H1 (cell line): Measurements from ENCODE around the gene NTPCR. TPM values are rescaled to one million over a fixed set of nuclear protein-coding genes. Genes with fewer than 3 reads are reported as not detected.

Source experiments
- CTCF ChIA-PET: fragments of 300-600 bp; sonication (Branson Sonifier 250); formaldehyde crosslinking; loops from one replicate; lab custom pipeline; 2021; ENCODE audit not compliant: partially characterized antibody; lab: Charles Lee
- POLR2A ChIA-PET: fragments of 300-600 bp; sonication (Branson Sonifier 250); formaldehyde crosslinking; loops from one replicate; lab custom pipeline; 2021; ENCODE audit warnings: inconsistent platforms; ENCODE audit not compliant: partially characterized antibody; lab: Charles Lee
- DNase-seq, 2 experiments: peaks; one replicate each; pipeline versions ENCODE4 v3.0.0 to v3.0.0-alpha.2; 2010 to 2022; ENCODE audit warnings: low spot score in 2 of 2, low read depth in 1 of 2, mixed read lengths in 1 of 2
- FAIRE-seq: peaks from 2 replicates; lab custom pipeline; 2011; peaks lifted over from hg19 to GRCh38; lab: Jason Lieb, UNC
- H2AFZ ChIP-seq: 2 replicates; pipeline ENCODE4 v1.8.1; 2012; ENCODE audit warnings: low read length, inconsistent platforms
- H2AK5ac ChIP-seq: 2 replicates; pipeline ENCODE4 v1.6.1; 2013; ENCODE audit warnings: low read depth, low read length
- H2BK120ac ChIP-seq: replicated peaks from 2 replicates; pipeline ENCODE3; 2013; ENCODE audit warnings: low read depth, low read length, inconsistent platforms
- H2BK12ac ChIP-seq: 2 replicates; pipeline ENCODE4 v1.6.1; 2013; ENCODE audit warnings: low read depth, low read length
- H2BK15ac ChIP-seq: 2 replicates; pipeline ENCODE4 v1.6.1; 2013; ENCODE audit warnings: low read length
- H2BK20ac ChIP-seq: 2 replicates; pipeline ENCODE4 v1.6.1; 2013; ENCODE audit warnings: low read length
- H2BK5ac ChIP-seq: 2 replicates; pipeline ENCODE4 v1.6.1; 2013; ENCODE audit warnings: low read depth, low read length
- H3K14ac ChIP-seq: 2 replicates; pipeline ENCODE4 v1.6.1; 2013; ENCODE audit warnings: inconsistent platforms; ENCODE audit not compliant: insufficient read length
- H3K18ac ChIP-seq: 2 replicates; pipeline ENCODE4 v1.6.1; 2013; ENCODE audit warnings: low read length; ENCODE audit errors: extremely low read depth
- H3K23ac ChIP-seq: 2 replicates; pipeline ENCODE4 v1.6.1; 2013; ENCODE audit warnings: inconsistent platforms; ENCODE audit not compliant: insufficient read length
- H3K23me2 ChIP-seq: 2 replicates; pipeline ENCODE4 v1.6.1; 2013; ENCODE audit warnings: low read depth, low read length
- H3K27ac ChIP-seq: 2 replicates; pipeline ENCODE4 v1.6.1; 2011; ENCODE audit warnings: low read depth, low read length, inconsistent platforms
- H3K27me3 ChIP-seq, 4 experiments: replicated peaks in 1 of 4; 1 replicate in 1 of 4; 2 replicates in 3 of 4; pipeline versions ENCODE4 v1.6.1 to v1.8.1; 2011 to 2013; ENCODE audit warnings: low read length in 3 of 4, mild to moderate bottlenecking in 3 of 4, inconsistent platforms in 2 of 4, mixed read lengths in 2 of 4, moderate library complexity in 1 of 4; ENCODE audit not compliant: control insufficient read depth in 3 of 4, insufficient read depth in 3 of 4; ENCODE audit errors: extremely low read depth in 1 of 4
- H3K36me3 ChIP-seq, 4 experiments: 2 replicates each; pipeline versions ENCODE4 v1.6.1 to v1.8.1; 2011 to 2013; ENCODE audit warnings: mild to moderate bottlenecking in 4 of 4, low read length in 3 of 4, moderate library complexity in 2 of 4, control low read depth in 1 of 4, inconsistent platforms in 1 of 4; ENCODE audit not compliant: insufficient read depth in 4 of 4, control insufficient read depth in 2 of 4
- H3K4ac ChIP-seq: replicated peaks from 2 replicates; pipeline ENCODE3; 2013; ENCODE audit warnings: low read length, low read depth, mixed read lengths, inconsistent platforms; ENCODE audit not compliant: insufficient read length
- H3K4me1 ChIP-seq, 4 experiments: replicated peaks in 1 of 4; 1 replicate in 1 of 4; 2 replicates in 3 of 4; pipeline versions ENCODE4 v1.6.1 to v1.8.1; 2011 to 2013; ENCODE audit warnings: low read length in 3 of 4, inconsistent platforms in 2 of 4, mixed read lengths in 1 of 4; ENCODE audit not compliant: insufficient read depth in 4 of 4, control insufficient read depth in 3 of 4
- H3K4me2 ChIP-seq, 2 experiments: 2 replicates each; pipeline versions ENCODE4 v1.6.1 to v1.8.1; 2011 to 2013; ENCODE audit warnings: low read depth in 2 of 2, low read length in 2 of 2, control low read depth in 1 of 2, inconsistent platforms in 1 of 2, mild to moderate bottlenecking in 1 of 2; ENCODE audit not compliant: insufficient read depth in 1 of 2
- H3K4me3 ChIP-seq, 4 experiments: fragments of 200-600, 300-600 bp in 1 of 4; sonication (generic), shearing (Covaris generic), sonication (Bioruptor Twin) in 1 of 4; 2 replicates each; pipeline versions ENCODE4 v1.5.1 to v1.8.1; 2011 to 2016; ENCODE audit warnings: low read length in 4 of 4, low read depth in 3 of 4, control low read depth in 2 of 4, inconsistent platforms in 2 of 4, mild to moderate bottlenecking in 2 of 4, mixed read lengths in 1 of 4, moderate library complexity in 1 of 4; ENCODE audit not compliant: insufficient read depth in 2 of 4; ENCODE audit errors: extremely low read depth in 1 of 4
- H3K56ac ChIP-seq: replicated peaks from 2 replicates; pipeline ENCODE3; 2013; ENCODE audit warnings: low read depth, mild to moderate bottlenecking, mixed read lengths, low read length, inconsistent platforms; ENCODE audit not compliant: insufficient read length
- H3K79me1 ChIP-seq: 2 replicates; pipeline ENCODE4 v1.6.1; 2013; ENCODE audit warnings: low read depth, low read length, control low read depth
- H3K79me2 ChIP-seq, 2 experiments: 2 replicates each; pipeline versions ENCODE4 v1.6.1 to v1.8.1; 2012 to 2013; ENCODE audit warnings: low read length in 2 of 2, mild to moderate bottlenecking in 2 of 2, inconsistent platforms in 1 of 2; ENCODE audit not compliant: insufficient read depth in 2 of 2, control insufficient read depth in 1 of 2
- H3K9ac ChIP-seq, 4 experiments: replicated peaks in 1 of 4; 1 replicate in 1 of 4; 2 replicates in 3 of 4; pipeline versions ENCODE4 v1.6.1 to v1.8.1; 2011 to 2013; ENCODE audit warnings: low read depth in 3 of 4, low read length in 3 of 4, control low read depth in 2 of 4, mild to moderate bottlenecking in 2 of 4, moderate library complexity in 2 of 4, inconsistent platforms in 1 of 4; ENCODE audit errors: extremely low read depth in 1 of 4
- H3K9me3 ChIP-seq, 2 experiments: 2 replicates each; pipeline versions ENCODE4 v1.6.1 to v1.8.1; 2012 to 2013; ENCODE audit warnings: mild to moderate bottlenecking in 2 of 2, moderate library complexity in 2 of 2, control low read depth in 1 of 2, inconsistent platforms in 1 of 2, low read depth in 1 of 2, low read length in 1 of 2, mixed read lengths in 1 of 2; ENCODE audit not compliant: insufficient read depth in 2 of 2
- H4K20me1 ChIP-seq, 2 experiments: replicated peaks in 1 of 2; 2 replicates each; pipeline versions ENCODE3 to v1.8.1; 2011 to 2013; ENCODE audit warnings: inconsistent platforms in 2 of 2, low read length in 2 of 2, mild to moderate bottlenecking in 1 of 2; ENCODE audit not compliant: insufficient read depth in 2 of 2, control insufficient read depth in 1 of 2
- H4K5ac ChIP-seq: 2 replicates; pipeline ENCODE4 v1.6.1; 2013; ENCODE audit warnings: low read length, low read depth, mixed read lengths, inconsistent platforms; ENCODE audit not compliant: insufficient read length
- H4K8ac ChIP-seq: 2 replicates; pipeline ENCODE4 v1.8.0; 2013; ENCODE audit warnings: mild to moderate bottlenecking, moderate library complexity, low read length, inconsistent platforms; ENCODE audit not compliant: insufficient read depth; ENCODE audit errors: extremely low read depth
- H4K91ac ChIP-seq: replicated peaks from 2 replicates; pipeline ENCODE3; 2013; ENCODE audit warnings: low read length, mixed read lengths, inconsistent platforms; ENCODE audit not compliant: insufficient read length
- CBX8 ChIP-seq: fragments of 300-800, 300-1000 bp; sonication (generic); IDR thresholded peaks from 2 replicates; pipeline ENCODE4 v1.7.1; 2016; ENCODE audit warnings: low read depth, low read length, borderline replicate concordance
- CTCF ChIP-seq, 3 experiments: IDR thresholded peaks; 1 replicate in 2 of 3; 2 replicates in 1 of 3; pipeline versions ENCODE4 v1.5.1 to v1.6.1; 2011; ENCODE audit warnings: low read length in 3 of 3, mild to moderate bottlenecking in 3 of 3, inconsistent platforms in 2 of 3, low read depth in 1 of 3, moderate library complexity in 1 of 3; ENCODE audit not compliant: insufficient read depth in 1 of 3; ENCODE audit errors: control extremely low read depth in 1 of 3
- EZH2 ChIP-seq: fragments of 200-600 bp; sonication (generic); IDR thresholded peaks from 2 replicates; pipeline ENCODE4 v1.7.1; 2012; ENCODE audit warnings: low read depth, mild to moderate bottlenecking, moderate library complexity, low read length, inconsistent platforms; ENCODE audit not compliant: severe bottlenecking
- GABPA ChIP-seq: IDR thresholded peaks from 2 replicates; pipeline ENCODE4 v1.6.1; 2011; ENCODE audit warnings: mild to moderate bottlenecking, low read length, moderate library complexity, borderline replicate concordance; ENCODE audit not compliant: insufficient read depth
- GTF2F1 ChIP-seq: IDR thresholded peaks from 2 replicates; pipeline ENCODE4 v1.6.1; 2012; ENCODE audit warnings: low read depth, low read length, improper control_type of control experiment, borderline replicate concordance
- KDM4A ChIP-seq: IDR thresholded peaks from one replicate; pipeline ENCODE4 v1.7.1; 2012; ENCODE audit warnings: low read depth, mild to moderate bottlenecking, moderate library complexity, low read length, inconsistent platforms; ENCODE audit not compliant: severe bottlenecking
- POU5F1 ChIP-seq: IDR thresholded peaks from 2 replicates; pipeline ENCODE4 v1.6.1; 2011; ENCODE audit warnings: low read depth, mild to moderate bottlenecking, low read length, moderate library complexity
- RAD21 ChIP-seq, 2 experiments: IDR thresholded peaks in 1 of 2; conservative IDR thresholded peaks in 1 of 2; 2 replicates each; pipeline ENCODE4 v1.6.1; 2011; ENCODE audit warnings: low read depth in 2 of 2, low read length in 2 of 2, improper control_type of control experiment in 1 of 2, inconsistent platforms in 1 of 2, mild to moderate bottlenecking in 1 of 2, moderate library complexity in 1 of 2
- TAF1 ChIP-seq: IDR thresholded peaks from 2 replicates; pipeline ENCODE4 v1.6.1; 2011; ENCODE audit warnings: mild to moderate bottlenecking, low read depth, low read length
- WGBS, 2 experiments: shearing (Covaris generic) in 1 of 2; methylation state at CpG; one replicate each; pipeline versions ENCODE4 v1.1.6 to v1.1.7; 2013 to 2015; ENCODE audit warnings: low lambda C conversion rate in 2 of 2, mixed read lengths in 2 of 2, inconsistent platforms in 1 of 2, low coverage in 1 of 2, missing lambda C conversion rate in 1 of 2; ENCODE audit not compliant: insufficient replicate concordance in 2 of 2, insufficient coverage in 1 of 2, insufficient read length in 1 of 2; ENCODE audit errors: extremely low coverage in 1 of 2, missing lambda C conversion rate in 1 of 2; 5-methylcytosine and 5-hydroxymethylcytosine counted together
- polyA plus RNA-seq, 7 experiments: library from polyadenylated mRNA; depleted of rRNA in 3 of 7; stranded (reverse) in 5 of 7; unstranded in 2 of 7; fragments of >200 nt in 5 of 7; fragments of 200-250 nt in 2 of 7; gene quantifications; 1 replicate in 5 of 7; 2 replicates in 1 of 7; 4 replicates in 1 of 7; pipeline versions ENCODE4 v1.2.1 to v1.2.3, GENCODE V29; 2011 to 2013; ENCODE audit warnings: missing spikeins in 2 of 7, mixed read lengths in 2 of 7
- total RNA-seq: library from RNA; stranded (reverse); fragmentation: NEBNext Ultra II Directional; extraction: Animal tissue kit (Norgen Biotek cat#: 25700); gene quantifications from 2 replicates; pipeline ENCODE4 v1.2.1, GENCODE V29; 2021

NTPCR gene
- total and polyA plus RNA-seq, 2 of the 8 experiments (the other 6 are each of a cell fraction or from before 2014, with no cell fraction given): 22.6 to 73.1 TPM

- no peak overlapping the region for H3K27ac ChIP-seq
- no peak overlapping the region for H4K5ac ChIP-seq
- H3K36me3 ChIP-seq: peaks cover 3 to 23% (median 12%) of the 10 kb centered on the region in 4 experiments; a peak in 5 of 8 replicates
- H2BK20ac ChIP-seq: no peak overlapping the region
- H4K20me1 ChIP-seq: peaks cover 1 to 3% of the 10 kb centered on the region in 2 experiments
- ChIA-PET POLR2A (interaction anchor here (1.1 to 1.7 kb wide), 2 partner anchors 11 to 14 kb away, joined by 4 read pairs; no protein-coding TSS in a partner anchor), CTCF (interaction anchor here (0.8 to 1.5 kb wide), 6 partner anchors 11 to 343 kb away, joined by 3 to 4 read pairs (median 3); no protein-coding TSS in a partner anchor)
- no peak overlapping the region for H2BK120ac ChIP-seq
- no peak overlapping the region for H4K91ac ChIP-seq
- H3K23me2 ChIP-seq: no peaks in the 10 kb centered on the region
- H3K9ac ChIP-seq: no peak overlapping the region
- H3K27me3 ChIP-seq: no peaks in the 10 kb centered on the region
- no peak overlapping the region for H3K4me2 ChIP-seq
- H3K23ac ChIP-seq: no peak overlapping the region
- no peak overlapping the region for H3K4ac ChIP-seq
- DNase-seq (no peak), FAIRE-seq (no peak)
- H3K79me2 ChIP-seq: no peaks in the 10 kb centered on the region
- no peak overlapping the region for H2AFZ ChIP-seq
- no peak overlapping the region for H3K14ac ChIP-seq
- H3K18ac ChIP-seq: no peak overlapping the region
- H3K4me1 ChIP-seq: no peaks in the 10 kb centered on the region
- H3K79me1 ChIP-seq: no peaks in the 10 kb centered on the region; the same call in 1 of the 2 replicates
- H4K8ac ChIP-seq: no peak overlapping the region
- H2BK5ac ChIP-seq: no peak overlapping the region
- no peak overlapping the region for H2BK15ac ChIP-seq
- H3K4me3 ChIP-seq: no peak overlapping the region
- H2AK5ac ChIP-seq: no peak overlapping the region
- H3K56ac ChIP-seq: no peak overlapping the region
- WGBS, 2 experiments: 79% methylated on average over 13 of the region's 13 CpGs; no CpG with 5 or more reads in 1 of the 2 experiments
- no peak overlapping the region for H2BK12ac ChIP-seq
- H3K9me3 ChIP-seq: no peaks in the 10 kb centered on the region
- TF ChIP-seq TAF1 (no peak), KDM4A (no peak), RAD21 (IDR thresholded peaks at IDR 0.05 in 1 of 2, conservative IDR thresholded peaks at IDR 0.05 in 1 of 2; ENCODE audit: low read depth in 2 of 2, low read length in 2 of 2) (peak; percentile 40 to 58; a peak in 3 of 4 replicates), CTCF (IDR thresholded peaks at IDR 0.05; ENCODE audit: control extremely low read depth in 1 of 3, insufficient read depth in 1 of 3, low read depth in 1 of 3, low read length in 3 of 3) (peak; percentile 14 to 42 (median 15); a peak in 3 of 4 replicates), GTF2F1 (no peak), CBX8 (no peak), EZH2 (no peak), POU5F1 (no peak), GABPA (no peak)
Measured at GRCh38 chr1:232980355-232980978, 30.1 kb downstream of the NTPCR start.
